ENCODE results near the gene MRPL54.

- no peak for TF ChIP-seq CTCF (IDR thresholded peaks at IDR 0.05)
- TF ChIP-seq POLR2A (IDR thresholded peaks at IDR 0.05) = no peak
Measured at GRCh38 chr19:3748965-3749364, 13.5 kb upstream of the MRPL54 start.

Measured in testis (tissue), 2 donors.